Upper lobe of left lung (tissue), 6 donors: ENCODE data around the gene CALN1. TPM values are rescaled to one million over a fixed set of nuclear protein-coding genes. Genes with fewer than 3 reads are reported as not detected.

ENCODE experiments used
- ATAC-seq, 2 donors: fragments of 200-7000 bp; cut with Tn5 transposase; one replicate each; pipeline ENCODE4 v1.9.1; 2022; ENCODE audit warnings: mild to moderate bottlenecking in 2 of 2, moderate library complexity in 2 of 2; ENCODE audit not compliant: low FRiP score in 2 of 2
- DNase-seq, 2 donors: peaks; one replicate each; pipeline ENCODE4 v3.0.0-alpha.2; 2019 to 2020
- H3K27ac ChIP-seq, 4 donors: fragments of 200-600 bp; sonication (generic); one replicate each; pipeline ENCODE4 v1.5.1; 2016 to 2019
- H3K27me3 ChIP-seq, 4 donors: fragments of 200-600 bp; sonication (generic); one replicate each; pipeline ENCODE4 v1.5.1; 2017 to 2019
- H3K36me3 ChIP-seq, 4 donors: fragments of 200-600 bp; sonication (generic); one replicate each; pipeline ENCODE4 v1.5.1; 2016 to 2019
- H3K4me1 ChIP-seq, 4 donors: fragments of 200-600 bp; sonication (generic); one replicate each; pipeline ENCODE4 v1.5.1; 2018 to 2019
- H3K4me3 ChIP-seq, 4 donors: fragments of 200-600 bp; sonication (generic); one replicate each; pipeline ENCODE4 v1.5.1; 2017 to 2019; ENCODE audit warnings: mild to moderate bottlenecking in 2 of 4, moderate library complexity in 1 of 4
- H3K9me3 ChIP-seq, 4 donors: fragments of 200-600 bp; sonication (generic); one replicate each; pipeline ENCODE4 v1.5.1; 2018 to 2019
- CTCF ChIP-seq, 6 experiments: fragments of 450-650 bp in 4 of 6; fragments of 200-600 bp in 2 of 6; sonication (generic) in 2 of 6; IDR thresholded peaks; one replicate each; pipeline ENCODE4 v1.5.1; 2016 to 2019; ENCODE audit warnings: antibody characterized with exemption in 6 of 6
- EP300 ChIP-seq, 4 donors: sonication (generic); formaldehyde crosslinking; IDR thresholded peaks; one replicate each; pipeline ENCODE4 v1.5.1; 2017; ENCODE audit warnings: antibody characterized with exemption in 4 of 4, control low read depth in 2 of 4
- POLR2A ChIP-seq, 4 donors: fragments of 450-650 bp; IDR thresholded peaks; one replicate each; pipeline ENCODE4 v1.5.1; 2016 to 2017; ENCODE audit warnings: antibody characterized with exemption in 4 of 4, mild to moderate bottlenecking in 2 of 4
- POLR2AphosphoS5 ChIP-seq, 2 donors: sonication (generic); formaldehyde crosslinking; IDR thresholded peaks; one replicate each; pipeline ENCODE4 v1.5.1; 2017; ENCODE audit warnings: antibody characterized with exemption in 2 of 2
- WGBS, 2 donors: methylation state at CpG; one replicate each; pipeline ENCODE4 v1.1.5; 2017 to 2018; 5-methylcytosine and 5-hydroxymethylcytosine counted together
- total RNA-seq, 6 donors: library from RNA; depleted of rRNA in 4 of 6; stranded (reverse); fragments of >200 nt in 4 of 6; gene quantifications; one replicate each; pipeline versions ENCODE4 v1.1.0 to v1.2.1, GENCODE V29; 2016 to 2021
- donor health status: DM: no; HTN: no; CAD: no; lungs with moderate emphysema.
- donor health status: DM: no; HTN: yes; CAD: no; lungs with severe emphysema.

CALN1 gene
- total RNA-seq, 6 donors from 2014 or later = 0.24 to 0.46 TPM; not detected in 4

- H3K27ac ChIP-seq = no peak overlapping the region
- ATAC-seq (no peak), DNase-seq (no peak)
- no peaks in the 10 kb centered on the region for H3K4me1 ChIP-seq
- no peaks in the 10 kb centered on the region for H3K27me3 ChIP-seq
- H3K9me3 ChIP-seq = no peaks in the 10 kb centered on the region
- TF ChIP-seq EP300 (IDR thresholded peaks at IDR 0.05) (no peak), POLR2AphosphoS5 (IDR thresholded peaks at IDR 0.05) (no peak), CTCF (IDR thresholded peaks at IDR 0.05) (no peak), POLR2A (IDR thresholded peaks at IDR 0.05) (no peak)
- H3K36me3 ChIP-seq = no peaks in the 10 kb centered on the region
- WGBS, 2 donors = 69 to 75% methylated on average over 9 of the region's 9 CpGs
- no peak overlapping the region for H3K4me3 ChIP-seq
Measured at GRCh38 chr7:71851776-71852498, 560.2 kb downstream of the CALN1 start.

- H3K9me3 ChIP-seq = no peaks in the 10 kb centered on the region
- no peak for ATAC-seq
- no peak for DNase-seq
Measured at GRCh38 chr7:71846160-71846559, 566.0 kb downstream of the CALN1 start.

GRCh38 chr7:71843676-71844075 lies 568.5 kb downstream of the CALN1 start:
- ATAC-seq = no peak
- WGBS, 2 donors = 32 to 36% methylated on average over 4 of the region's 4 CpGs
- Histone ChIP-seq H3K4me3 (no peak overlapping the region), H3K27me3 (no peaks in the 10 kb centered on the region), H3K9me3 (no peaks in the 10 kb centered on the region), H3K36me3 (no peaks in the 10 kb centered on the region), H3K4me1 (no peaks in the 10 kb centered on the region), H3K27ac (no peak overlapping the region)
- DNase-seq = no peak
- TF ChIP-seq POLR2AphosphoS5 (IDR thresholded peaks at IDR 0.05) (no peak), CTCF (IDR thresholded peaks at IDR 0.05) (no peak), EP300 (IDR thresholded peaks at IDR 0.05) (no peak), POLR2A (IDR thresholded peaks at IDR 0.05) (no peak)

More at GRCh38 chr7:71846160-71846559, 566.0 kb downstream of the CALN1 start:
- WGBS, 2 donors = 74 to 76% methylated on average over 9 of the region's 9 CpGs
- H3K27ac ChIP-seq = no peak overlapping the region
- H3K4me3 ChIP-seq = no peak overlapping the region
- H3K4me1 ChIP-seq = no peaks in the 10 kb centered on the region
- TF ChIP-seq POLR2AphosphoS5 (IDR thresholded peaks at IDR 0.05) = no peak
- TF ChIP-seq EP300 (IDR thresholded peaks at IDR 0.05) = no peak
- TF ChIP-seq POLR2A (IDR thresholded peaks at IDR 0.05) = no peak
- no peak for TF ChIP-seq CTCF (IDR thresholded peaks at IDR 0.05)
- H3K36me3 ChIP-seq = no peaks in the 10 kb centered on the region
- no peaks in the 10 kb centered on the region for H3K27me3 ChIP-seq

- no peaks in the 10 kb centered on the region for H3K27me3 ChIP-seq
- no peaks in the 10 kb centered on the region for H3K9me3 ChIP-seq
- no peak overlapping the region for H3K4me3 ChIP-seq
- DNase-seq (no peak), ATAC-seq (no peak)
- no peaks in the 10 kb centered on the region for H3K4me1 ChIP-seq
- no peak overlapping the region for H3K27ac ChIP-seq
- 71 to 73% methylated on average over 3 of the region's 3 CpGs for WGBS, 2 donors
- TF ChIP-seq POLR2A (IDR thresholded peaks at IDR 0.05) (no peak), POLR2AphosphoS5 (IDR thresholded peaks at IDR 0.05) (no peak), EP300 (IDR thresholded peaks at IDR 0.05) (no peak), CTCF (IDR thresholded peaks at IDR 0.05) (no peak)
- no peaks in the 10 kb centered on the region for H3K36me3 ChIP-seq
Measured at GRCh38 chr7:71842786-71843185, 569.4 kb downstream of the CALN1 start.

- WGBS, 2 donors = 53 to 57% methylated on average over 6 of the region's 6 CpGs
- TF ChIP-seq POLR2AphosphoS5 (IDR thresholded peaks at IDR 0.05) (no peak), POLR2A (IDR thresholded peaks at IDR 0.05) (no peak), EP300 (IDR thresholded peaks at IDR 0.05) (no peak), CTCF (IDR thresholded peaks at IDR 0.05) (no peak)
- Histone ChIP-seq H3K27me3 (no peaks in the 10 kb centered on the region), H3K4me3 (no peak overlapping the region), H3K27ac (no peak overlapping the region), H3K36me3 (no peaks in the 10 kb centered on the region), H3K9me3 (no peaks in the 10 kb centered on the region), H3K4me1 (no peaks in the 10 kb centered on the region)
- no peak for DNase-seq
- no peak for ATAC-seq
Measured at GRCh38 chr7:71842381-71842780, 569.8 kb downstream of the CALN1 start.
